T-helper 22 cell (primary cell): ENCODE measurements around the gene MPP1.

Experiments used
- DNase-seq: peaks from one replicate; pipeline ENCODE4 v3.0.0-alpha.2; 2020; ENCODE audit warnings: low read depth

The MPP1 gene

GRCh38 chrX:154731881-154732280 lies 73.4 kb downstream of the MPP1 start:
- DNase-seq = no peak

DNA sequence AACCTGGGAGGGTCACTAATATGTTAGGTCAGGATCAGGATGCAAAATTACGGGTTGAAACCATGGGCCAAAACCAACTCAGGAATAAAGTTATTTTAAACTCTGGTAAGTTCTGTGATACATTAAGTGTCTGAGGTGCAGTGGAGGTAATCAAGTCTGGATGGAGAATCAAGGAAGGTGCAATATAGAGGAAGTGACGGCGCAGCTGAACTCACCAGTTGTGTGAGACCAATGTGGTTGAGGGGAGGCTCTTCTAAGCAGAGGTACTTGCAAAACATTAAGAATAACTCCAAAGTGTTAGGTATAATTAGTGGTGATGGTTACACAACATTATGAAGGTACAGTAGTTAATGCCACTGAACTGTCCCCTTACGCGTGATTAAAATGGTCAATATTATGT lies 74.1 kb downstream of the MPP1 start:
- no peak for DNase-seq

DNA sequence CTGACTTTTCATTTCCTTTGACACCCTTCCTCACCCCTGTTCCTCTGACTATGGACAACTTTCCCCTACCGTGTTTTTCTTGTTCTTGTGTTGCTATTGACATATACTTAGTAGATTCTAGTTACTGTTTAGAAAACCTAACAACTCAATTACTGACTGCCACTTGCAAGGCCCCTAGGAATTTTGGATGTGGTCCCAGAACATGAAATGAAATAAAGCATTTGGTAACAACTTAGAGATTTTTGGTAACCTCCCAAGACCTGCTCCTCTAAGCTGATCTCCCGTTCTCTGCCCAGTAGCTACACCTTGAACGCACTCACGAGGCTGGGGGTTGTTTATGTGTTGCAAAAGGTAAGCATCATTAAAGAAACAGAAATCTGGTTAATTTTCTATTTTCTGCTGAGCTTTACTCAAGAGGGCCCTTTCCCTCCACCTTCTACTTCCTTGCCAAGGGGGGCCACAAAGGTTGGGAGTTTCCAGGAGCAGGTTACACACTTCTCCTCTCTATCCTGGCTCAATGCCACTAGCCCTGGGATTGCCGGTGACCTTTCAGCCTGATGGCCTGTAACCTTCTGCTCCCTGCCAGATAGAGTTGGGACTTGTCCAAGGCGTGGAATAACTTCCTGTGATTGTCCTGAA lies 74.9 kb downstream of the MPP1 start:
- DNase-seq = no peak

GRCh38 chrX:154729439-154729838 lies 75.8 kb downstream of the MPP1 start:
- DNase-seq = no peak
